KMS-11 (cell line): ENCODE results near the gene TEKT3.

Experiments used
- H2AFZ ChIP-seq: fragments of 200-600 bp; sonication (generic); 2 replicates; pipeline ENCODE4 v1.6.1; 2016; ENCODE audit warnings: antibody characterized with exemption, mixed run types, low read depth
- H3K27ac ChIP-seq: fragments of 200-600 bp; sonication (generic); 2 replicates; pipeline ENCODE4 v1.6.1; 2016; ENCODE audit warnings: mild to moderate bottlenecking, mixed run types
- H3K27me3 ChIP-seq: fragments of 200-600 bp; sonication (generic); 2 replicates; pipeline ENCODE4 v1.6.1; 2017; ENCODE audit warnings: mild to moderate bottlenecking, low read depth, mixed run types, moderate library complexity; ENCODE audit not compliant: insufficient read depth
- H3K36me3 ChIP-seq: fragments of 200-600 bp; sonication (generic); 2 replicates; pipeline ENCODE4 v1.6.1; 2017; ENCODE audit warnings: mild to moderate bottlenecking, mixed run types; ENCODE audit not compliant: insufficient read depth
- H3K4me1 ChIP-seq: fragments of 200-600 bp; sonication (generic); 2 replicates; pipeline ENCODE4 v1.6.1; 2016; ENCODE audit warnings: mild to moderate bottlenecking, low read depth, mixed run types; ENCODE audit not compliant: poor library complexity, severe bottlenecking
- H3K4me2 ChIP-seq: fragments of 200-600 bp; sonication (generic); 2 replicates; pipeline ENCODE4 v1.7.0; 2016; ENCODE audit warnings: mild to moderate bottlenecking, mixed run types
- H3K4me3 ChIP-seq: fragments of 200-600 bp; sonication (generic); IDR thresholded peaks from 2 replicates; pipeline ENCODE4 v1.6.1; 2017; ENCODE audit warnings: low read depth, low read length, mixed read lengths; ENCODE audit not compliant: insufficient read depth
- H3K79me2 ChIP-seq: fragments of 200-600 bp; sonication (generic); 2 replicates; pipeline ENCODE4 v1.6.1; 2016; ENCODE audit warnings: low read depth, mixed run types; ENCODE audit not compliant: insufficient read depth
- H3K9ac ChIP-seq: fragments of 200-600 bp; sonication (generic); 2 replicates; pipeline ENCODE4 v1.6.1; 2016; ENCODE audit warnings: mild to moderate bottlenecking, mixed run types
- H4K20me1 ChIP-seq: fragments of 200-600 bp; sonication (generic); 2 replicates; pipeline ENCODE4 v1.6.1; 2016; ENCODE audit warnings: mild to moderate bottlenecking, mixed run types; ENCODE audit not compliant: insufficient read depth
- CTCF ChIP-seq: fragments of 200-600 bp; sonication (generic); conservative IDR thresholded peaks from 2 replicates; pipeline ENCODE4 v1.6.1; 2017; ENCODE audit warnings: low read depth, mild to moderate bottlenecking, antibody characterized with exemption, low read length, moderate library complexity, mixed read lengths

The TEKT3 gene

GRCh38 chr17:15346066-15346595, 4.7 kb upstream of the TEKT3 start:
- H4K20me1 ChIP-seq: no peaks in the 10 kb centered on the region
- H2AFZ ChIP-seq: no peak overlapping the region
- H3K4me1 ChIP-seq: no peaks in the 10 kb centered on the region
- no peaks in the 10 kb centered on the region for H3K79me2 ChIP-seq
- H3K27me3 ChIP-seq: no peaks in the 10 kb centered on the region
- no peak overlapping the region for H3K4me2 ChIP-seq
- no peak overlapping the region for H3K9ac ChIP-seq
- H3K36me3 ChIP-seq: no peaks in the 10 kb centered on the region
- H3K27ac ChIP-seq: no peak overlapping the region
- no peak for TF ChIP-seq CTCF
- H3K4me3 ChIP-seq: no peak overlapping the region

- no peaks in the 10 kb centered on the region for H4K20me1 ChIP-seq
Observed at GRCh38 chr17:15343749-15344148, 2.4 kb upstream of the TEKT3 start.

GRCh38 chr17:15342460-15342859, 1.1 kb upstream of the TEKT3 start:
- H3K4me2 ChIP-seq: no peak overlapping the region
- no peak overlapping the region for H3K9ac ChIP-seq
- no peaks in the 10 kb centered on the region for H3K27me3 ChIP-seq
- no peaks in the 10 kb centered on the region for H4K20me1 ChIP-seq
- no peaks in the 10 kb centered on the region for H3K79me2 ChIP-seq
- H3K4me1 ChIP-seq: no peaks in the 10 kb centered on the region
- no peak overlapping the region for H3K4me3 ChIP-seq
- no peak for TF ChIP-seq CTCF
- no peak overlapping the region for H2AFZ ChIP-seq
- no peaks in the 10 kb centered on the region for H3K36me3 ChIP-seq
- no peak overlapping the region for H3K27ac ChIP-seq

More at GRCh38 chr17:15343749-15344148, 2.4 kb upstream of the TEKT3 start:
- no peaks in the 10 kb centered on the region for H3K79me2 ChIP-seq
- no peak overlapping the region for H3K27ac ChIP-seq
- no peaks in the 10 kb centered on the region for H3K27me3 ChIP-seq
- no peak overlapping the region for H3K4me2 ChIP-seq
- no peak overlapping the region for H2AFZ ChIP-seq
- no peak overlapping the region for H3K4me3 ChIP-seq
- no peak for TF ChIP-seq CTCF
- no peaks in the 10 kb centered on the region for H3K36me3 ChIP-seq
- H3K4me1 ChIP-seq: no peaks in the 10 kb centered on the region
- H3K9ac ChIP-seq: no peak overlapping the region

GRCh38 chr17:15341966-15342365, 569 bp upstream of the TEKT3 start:
- Histone ChIP-seq H3K4me1 (no peaks in the 10 kb centered on the region), H3K79me2 (no peaks in the 10 kb centered on the region), H3K27me3 (no peaks in the 10 kb centered on the region), H3K36me3 (no peaks in the 10 kb centered on the region), H4K20me1 (no peaks in the 10 kb centered on the region), H3K27ac (no peak overlapping the region), H3K4me2 (no peak overlapping the region), H2AFZ (no peak overlapping the region), H3K9ac (no peak overlapping the region), H3K4me3 (no peak overlapping the region)
- no peak for TF ChIP-seq CTCF
